Measurements from ENCODE around the gene ELL2.

Gene ELL2

GRCh38 chr5:95887977-95888376, 73.7 kb downstream of the ELL2 start (continued):
- no peak for TF ChIP-seq POU6F1 (CRISPR knock-in tag; IDR thresholded peaks at IDR 0.05; ENCODE audit: borderline replicate concordance, low read depth)
- TF ChIP-seq, protein P1, sequence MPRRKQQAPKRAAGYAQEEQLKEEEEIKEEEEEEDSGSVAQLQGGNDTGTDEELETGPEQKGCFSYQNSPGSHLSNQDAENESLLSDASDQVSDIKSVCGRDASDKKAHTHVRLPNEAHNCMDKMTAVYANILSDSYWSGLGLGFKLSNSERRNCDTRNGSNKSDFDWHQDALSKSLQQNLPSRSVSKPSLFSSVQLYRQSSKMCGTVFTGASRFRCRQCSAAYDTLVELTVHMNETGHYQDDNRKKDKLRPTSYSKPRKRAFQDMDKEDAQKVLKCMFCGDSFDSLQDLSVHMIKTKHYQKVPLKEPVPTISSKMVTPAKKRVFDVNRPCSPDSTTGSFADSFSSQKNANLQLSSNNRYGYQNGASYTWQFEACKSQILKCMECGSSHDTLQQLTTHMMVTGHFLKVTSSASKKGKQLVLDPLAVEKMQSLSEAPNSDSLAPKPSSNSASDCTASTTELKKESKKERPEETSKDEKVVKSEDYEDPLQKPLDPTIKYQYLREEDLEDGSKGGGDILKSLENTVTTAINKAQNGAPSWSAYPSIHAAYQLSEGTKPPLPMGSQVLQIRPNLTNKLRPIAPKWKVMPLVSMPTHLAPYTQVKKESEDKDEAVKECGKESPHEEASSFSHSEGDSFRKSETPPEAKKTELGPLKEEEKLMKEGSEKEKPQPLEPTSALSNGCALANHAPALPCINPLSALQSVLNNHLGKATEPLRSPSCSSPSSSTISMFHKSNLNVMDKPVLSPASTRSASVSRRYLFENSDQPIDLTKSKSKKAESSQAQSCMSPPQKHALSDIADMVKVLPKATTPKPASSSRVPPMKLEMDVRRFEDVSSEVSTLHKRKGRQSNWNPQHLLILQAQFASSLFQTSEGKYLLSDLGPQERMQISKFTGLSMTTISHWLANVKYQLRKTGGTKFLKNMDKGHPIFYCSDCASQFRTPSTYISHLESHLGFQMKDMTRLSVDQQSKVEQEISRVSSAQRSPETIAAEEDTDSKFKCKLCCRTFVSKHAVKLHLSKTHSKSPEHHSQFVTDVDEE (CRISPR knock-in tag; IDR thresholded peaks at IDR 0.05): no peak

DNA sequence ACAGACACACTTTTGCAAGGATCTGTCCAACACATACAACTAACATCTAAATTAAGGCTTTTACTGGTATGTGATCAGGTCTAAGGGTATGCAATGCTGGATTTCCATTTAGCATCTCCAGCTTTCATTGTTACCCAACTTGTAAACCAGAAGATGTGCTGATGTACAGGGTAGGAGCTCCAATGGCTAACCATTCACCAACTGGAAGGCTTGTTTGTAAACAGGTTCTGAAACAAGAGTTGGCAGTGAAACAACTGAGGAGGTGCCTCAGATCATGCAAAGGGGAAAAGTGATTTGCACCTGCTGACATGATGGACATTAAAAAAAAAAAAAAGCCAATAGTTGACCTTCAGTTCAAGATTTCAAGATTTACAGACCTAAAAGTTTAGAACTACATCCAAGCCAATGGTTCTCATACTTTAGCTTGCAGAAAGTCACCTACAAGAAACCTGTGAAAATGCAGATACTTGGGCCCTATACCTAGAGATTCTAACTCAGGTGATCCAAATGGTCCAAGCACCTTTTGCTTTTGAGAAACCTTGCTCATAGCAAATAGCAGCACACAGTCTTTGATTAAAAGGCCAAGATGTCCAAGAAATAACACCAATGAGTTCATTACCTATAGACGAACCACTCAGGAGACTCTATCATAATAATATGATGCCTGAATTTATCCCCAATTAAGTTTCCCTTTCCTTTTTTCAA, 75.2 kb downstream of the ELL2 start:
- ATAC-seq: no peak
- TF ChIP-seq ZNF565 (CRISPR knock-in tag; conservative IDR thresholded peaks at IDR 0.05; ENCODE audit: low read depth) (no peak), TCF4 (CRISPR knock-in tag; IDR thresholded peaks at IDR 0.05; ENCODE audit: borderline replicate concordance) (no peak), POU6F1 (CRISPR knock-in tag; IDR thresholded peaks at IDR 0.05; ENCODE audit: borderline replicate concordance, low read depth) (no peak), SNAI2 (CRISPR knock-in tag; IDR thresholded peaks at IDR 0.05) (no peak), PPARA (CRISPR knock-in tag; IDR thresholded peaks at IDR 0.05; ENCODE audit: borderline replicate concordance) (no peak)

GRCh38 chr5:95884511-95884910, 77.1 kb downstream of the ELL2 start:
- ATAC-seq: no peak
- TF ChIP-seq ZC3H10 (CRISPR knock-in tag; IDR thresholded peaks at IDR 0.05): no peak
- no peak for TF ChIP-seq PATZ1 (CRISPR knock-in tag; IDR thresholded peaks at IDR 0.05; ENCODE audit: borderline replicate concordance)
- TF ChIP-seq OSR1 (CRISPR knock-in tag; IDR thresholded peaks at IDR 0.05): no peak
- no peak for TF ChIP-seq ZNF565 (CRISPR knock-in tag; conservative IDR thresholded peaks at IDR 0.05; ENCODE audit: low read depth)
- no peak for TF ChIP-seq ZFP3 (CRISPR knock-in tag; IDR thresholded peaks at IDR 0.05)
- TF ChIP-seq TCF4 (CRISPR knock-in tag; IDR thresholded peaks at IDR 0.05; ENCODE audit: borderline replicate concordance): no peak
- no peak for TF ChIP-seq RARB (CRISPR knock-in tag; IDR thresholded peaks at IDR 0.05)
- no peak for TF ChIP-seq ISL1 (CRISPR knock-in tag; IDR thresholded peaks at IDR 0.05)

DNA sequence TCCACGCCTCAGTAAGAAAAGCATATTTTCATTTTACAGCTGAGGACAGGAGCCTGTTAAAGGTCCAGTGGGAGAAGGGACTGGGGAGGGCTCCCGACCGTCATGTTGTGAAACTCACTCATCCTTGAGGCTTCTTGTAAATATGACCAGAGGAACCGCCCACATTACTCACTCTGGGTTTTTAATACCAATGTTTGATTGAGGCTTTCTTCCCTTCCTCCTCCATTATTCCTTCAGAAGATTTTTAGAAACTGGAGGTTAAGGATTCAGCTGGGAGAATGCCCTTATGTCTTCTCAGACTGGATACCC, 77.7 kb downstream of the ELL2 start:
- no peak for ATAC-seq

More for the DNA sequence above, 77.7 kb downstream of the ELL2 start:
- no peak for TF ChIP-seq ZFP30 (CRISPR knock-in tag; IDR thresholded peaks at IDR 0.05)
- TF ChIP-seq ZNF565 (CRISPR knock-in tag; conservative IDR thresholded peaks at IDR 0.05; ENCODE audit: low read depth): no peak
- no peak for TF ChIP-seq OSR1 (CRISPR knock-in tag; IDR thresholded peaks at IDR 0.05)
- TF ChIP-seq ZNF70 (CRISPR knock-in tag; IDR thresholded peaks at IDR 0.05): no peak
- TF ChIP-seq TCF4 (CRISPR knock-in tag; IDR thresholded peaks at IDR 0.05; ENCODE audit: borderline replicate concordance): no peak
- no peak for TF ChIP-seq ISL1 (CRISPR knock-in tag; IDR thresholded peaks at IDR 0.05)
- TF ChIP-seq, protein P1 (CRISPR knock-in tag; IDR thresholded peaks at IDR 0.05): no peak
- TF ChIP-seq ZNF8 (CRISPR knock-in tag; IDR thresholded peaks at IDR 0.05): no peak
- no peak for TF ChIP-seq SNAI2 (CRISPR knock-in tag; IDR thresholded peaks at IDR 0.05)
- TF ChIP-seq ESRRG (CRISPR knock-in tag; IDR thresholded peaks at IDR 0.05): no peak
- TF ChIP-seq CSRNP3 (CRISPR knock-in tag; IDR thresholded peaks at IDR 0.05): no peak
- TF ChIP-seq, protein P2, sequence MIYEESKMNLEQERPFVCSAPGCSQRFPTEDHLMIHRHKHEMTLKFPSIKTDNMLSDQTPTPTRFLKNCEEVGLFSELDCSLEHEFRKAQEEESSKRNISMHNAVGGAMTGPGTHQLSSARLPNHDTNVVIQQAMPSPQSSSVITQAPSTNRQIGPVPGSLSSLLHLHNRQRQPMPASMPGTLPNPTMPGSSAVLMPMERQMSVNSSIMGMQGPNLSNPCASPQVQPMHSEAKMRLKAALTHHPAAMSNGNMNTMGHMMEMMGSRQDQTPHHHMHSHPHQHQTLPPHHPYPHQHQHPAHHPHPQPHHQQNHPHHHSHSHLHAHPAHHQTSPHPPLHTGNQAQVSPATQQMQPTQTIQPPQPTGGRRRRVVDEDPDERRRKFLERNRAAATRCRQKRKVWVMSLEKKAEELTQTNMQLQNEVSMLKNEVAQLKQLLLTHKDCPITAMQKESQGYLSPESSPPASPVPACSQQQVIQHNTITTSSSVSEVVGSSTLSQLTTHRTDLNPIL (CRISPR knock-in tag; IDR thresholded peaks at IDR 0.05; ENCODE audit: low read depth): no peak
- no peak for TF ChIP-seq CSDC2 (CRISPR knock-in tag; IDR thresholded peaks at IDR 0.05)
- no peak for TF ChIP-seq RARB (CRISPR knock-in tag; IDR thresholded peaks at IDR 0.05)
- TF ChIP-seq BACH2 (CRISPR knock-in tag; IDR thresholded peaks at IDR 0.05; ENCODE audit: borderline replicate concordance): no peak
- no peak for TF ChIP-seq GLIS3 (CRISPR knock-in tag; IDR thresholded peaks at IDR 0.05)
- TF ChIP-seq ZC3H10 (CRISPR knock-in tag; IDR thresholded peaks at IDR 0.05): no peak
